ENCODE data around the gene TRIM42. TPM values are rescaled to one million over a fixed set of nuclear protein-coding genes. Genes with fewer than 3 reads are reported as not detected.

Gene TRIM42
- total RNA-seq, 1 experiment from 2014 or later = not detected

GRCh38 chr3:140706360-140706759 is 28.5 kb downstream of the TRIM42 start:
- DNase-seq (ENCODE audit: low read depth, low spot score) (no peak), ATAC-seq (no peak)
- H3K9me2 ChIP-seq (ENCODE audit: insufficient read depth) = no peaks in the 10 kb centered on the region
- H3K36me3 ChIP-seq (ENCODE audit: control insufficient read depth in 1 of 2, insufficient read depth in 2 of 2, low read length in 2 of 2) = no peaks in the 10 kb centered on the region
- BruUV-seq (replicated peaks) = no TSS peak
- H3K4me1 ChIP-seq (ENCODE audit: control insufficient read depth in 1 of 2, insufficient read depth in 2 of 2, low read length in 2 of 2) = no peaks in the 10 kb centered on the region
- H3K9ac ChIP-seq (ENCODE audit: low read length) = no peak overlapping the region
- POLR2A ChIA-PET = no interaction called here
- H3K27me3 ChIP-seq (ENCODE audit: insufficient read depth, low read length) = peaks cover 15% of the 10 kb centered on the region
- H4K20me1 ChIP-seq (ENCODE audit: insufficient read depth) = no peaks in the 10 kb centered on the region
- TF ChIP-seq CEBPB (IDR thresholded peaks at IDR 0.05; ENCODE audit: low read depth) = no peak
- TF ChIP-seq CBX3 (IDR thresholded peaks at IDR 0.05; ENCODE audit: low read depth) = no peak
- no peak for TF ChIP-seq CTCF (IDR thresholded peaks at IDR 0.05 in 2 of 3, conservative IDR thresholded peaks at IDR 0.05 in 1 of 3; ENCODE audit: borderline replicate concordance in 1 of 3, insufficient read depth in 1 of 3, low read depth in 2 of 3, low read length in 2 of 3)
- no peak for TF ChIP-seq SRF (IDR thresholded peaks at IDR 0.05; ENCODE audit: low read depth)
- no peak for TF ChIP-seq SP1 (IDR thresholded peaks at IDR 0.05; ENCODE audit: low read depth)
- no peak for TF ChIP-seq ZBTB33 (IDR thresholded peaks at IDR 0.05; ENCODE audit: extremely low read depth, insufficient replicate concordance, low read length)
- no peak for TF ChIP-seq EZH2 (IDR thresholded peaks at IDR 0.05)
- TF ChIP-seq ATF3 (IDR thresholded peaks at IDR 0.05) = no peak
- TF ChIP-seq ZFX (IDR thresholded peaks at IDR 0.05) = no peak
- no peak for TF ChIP-seq POLR2AphosphoS5 (IDR thresholded peaks at IDR 0.05; ENCODE audit: low read depth, low read length)
- no peak for TF ChIP-seq REST (IDR thresholded peaks at IDR 0.05; ENCODE audit: low read depth)
- no peak for TF ChIP-seq ELF1 (IDR thresholded peaks at IDR 0.05; ENCODE audit: borderline replicate concordance, low read depth)
- TF ChIP-seq POLR2A (IDR thresholded peaks at IDR 0.05; ENCODE audit: borderline replicate concordance, extremely low read depth, insufficient read depth, insufficient read length) = no peak
- TF ChIP-seq SIN3A (IDR thresholded peaks at IDR 0.05; ENCODE audit: low read depth) = no peak
- H2AFZ ChIP-seq (ENCODE audit: low read depth, low read length, poor library complexity, severe bottlenecking) = no peak overlapping the region
- H3K4me2 ChIP-seq (ENCODE audit: low read length) = no peak overlapping the region
- no peaks in the 10 kb centered on the region for H3K9me3 ChIP-seq (ENCODE audit: control insufficient read depth in 1 of 2, insufficient read depth in 1 of 2, low read depth in 1 of 2, low read length in 2 of 2)
- intact Hi-C loops (cut with micrococcal nuclease) = no loop called here
- RAD21 ChIA-PET (ENCODE audit: low non-redundant PET in 1 of 2, low total read pairs in 2 of 2, uncharacterized antibody in 2 of 2, unreplicated experiment in 2 of 2) = no interaction called here
- no peak overlapping the region for H3K27ac ChIP-seq (ENCODE audit: low read depth, low read length)
- no peaks in the 10 kb centered on the region for H3K79me2 ChIP-seq (ENCODE audit: insufficient read depth, low read length)
- CTCF ChIA-PET = no interaction called here
- H3K4me3 ChIP-seq (replicated peaks in 1 of 2; ENCODE audit: low read depth in 1 of 2, low read length in 2 of 2) = no peak overlapping the region

All from HCT116 (cell line).